GM10248 (cell line): ENCODE data around the gene HLA-DRA.

Experiments used
- CTCF ChIA-PET: fragments of 300-600 bp; sonication (Branson Sonifier 250); formaldehyde crosslinking; extraction: SDS; loops from one replicate; lab custom pipeline; 2021; ENCODE audit warnings: antibody characterized with exemption; lab: Yijun Ruan, JAX
- POLR2A ChIA-PET: fragments of 350-650 bp; sonication (Branson Sonifier 250); formaldehyde crosslinking; extraction: SDS; loops from one replicate; lab custom pipeline; 2020; ENCODE audit warnings: antibody characterized with exemption; lab: Yijun Ruan, JAX
- DNase-seq: peaks from one replicate; pipeline ENCODE4 v3.0.0; 2012; ENCODE audit errors: extremely low spot score
- TF ChIP-seq, protein P1 (sequence below): IDR thresholded peaks from 2 replicates; pipeline ENCODE4 v1.5.1; 2012; ENCODE audit warnings: mild to moderate bottlenecking, low read depth; ENCODE audit errors: extremely low read depth, missing control alignments, control extremely low read depth

The HLA-DRA gene

DNA sequence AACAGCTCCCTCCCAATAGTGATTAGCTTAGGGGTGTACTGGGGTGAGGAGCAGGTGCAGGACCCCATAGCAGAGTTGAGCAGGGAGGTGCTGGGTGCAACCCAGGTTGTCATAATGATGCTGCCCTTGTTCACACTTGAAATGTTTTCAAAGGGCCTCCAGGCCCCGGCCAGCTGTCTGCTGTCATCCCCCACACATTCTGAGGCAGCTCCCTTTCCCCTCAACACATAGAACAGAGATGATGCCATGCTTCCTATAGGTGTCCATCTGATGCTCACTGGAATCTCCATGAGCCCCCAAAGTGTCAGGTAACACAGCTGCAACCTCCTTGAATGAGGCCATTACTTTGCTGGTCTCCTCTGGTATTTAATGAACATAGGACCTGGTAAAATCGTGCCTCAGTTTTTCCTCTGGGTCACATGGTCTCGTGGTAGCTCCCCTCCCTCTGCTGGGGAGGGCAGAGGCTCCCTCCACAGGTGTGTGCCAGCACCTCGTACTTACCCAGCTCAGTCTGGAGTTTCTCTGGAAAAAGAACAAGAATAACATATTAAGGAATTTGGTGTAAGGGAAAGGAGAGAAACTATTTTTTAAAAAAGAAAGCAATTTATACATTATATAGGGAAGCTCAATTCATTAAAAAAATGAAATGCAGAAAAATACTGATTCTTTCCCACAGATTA lies 38.3 kb upstream of the HLA-DRA start:
- TF ChIP-seq, protein P1, sequence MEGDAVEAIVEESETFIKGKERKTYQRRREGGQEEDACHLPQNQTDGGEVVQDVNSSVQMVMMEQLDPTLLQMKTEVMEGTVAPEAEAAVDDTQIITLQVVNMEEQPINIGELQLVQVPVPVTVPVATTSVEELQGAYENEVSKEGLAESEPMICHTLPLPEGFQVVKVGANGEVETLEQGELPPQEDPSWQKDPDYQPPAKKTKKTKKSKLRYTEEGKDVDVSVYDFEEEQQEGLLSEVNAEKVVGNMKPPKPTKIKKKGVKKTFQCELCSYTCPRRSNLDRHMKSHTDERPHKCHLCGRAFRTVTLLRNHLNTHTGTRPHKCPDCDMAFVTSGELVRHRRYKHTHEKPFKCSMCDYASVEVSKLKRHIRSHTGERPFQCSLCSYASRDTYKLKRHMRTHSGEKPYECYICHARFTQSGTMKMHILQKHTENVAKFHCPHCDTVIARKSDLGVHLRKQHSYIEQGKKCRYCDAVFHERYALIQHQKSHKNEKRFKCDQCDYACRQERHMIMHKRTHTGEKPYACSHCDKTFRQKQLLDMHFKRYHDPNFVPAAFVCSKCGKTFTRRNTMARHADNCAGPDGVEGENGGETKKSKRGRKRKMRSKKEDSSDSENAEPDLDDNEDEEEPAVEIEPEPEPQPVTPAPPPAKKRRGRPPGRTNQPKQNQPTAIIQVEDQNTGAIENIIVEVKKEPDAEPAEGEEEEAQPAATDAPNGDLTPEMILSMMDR = no peak
- ChIA-PET POLR2A (no interaction called here), CTCF (interaction anchor here (0.8 to 11.4 kb wide), 8 partner anchors 13 to 478 kb away, joined by 3 to 125 read pairs (median 4); no protein-coding TSS in a partner anchor)
- DNase-seq = no peak

DNA sequence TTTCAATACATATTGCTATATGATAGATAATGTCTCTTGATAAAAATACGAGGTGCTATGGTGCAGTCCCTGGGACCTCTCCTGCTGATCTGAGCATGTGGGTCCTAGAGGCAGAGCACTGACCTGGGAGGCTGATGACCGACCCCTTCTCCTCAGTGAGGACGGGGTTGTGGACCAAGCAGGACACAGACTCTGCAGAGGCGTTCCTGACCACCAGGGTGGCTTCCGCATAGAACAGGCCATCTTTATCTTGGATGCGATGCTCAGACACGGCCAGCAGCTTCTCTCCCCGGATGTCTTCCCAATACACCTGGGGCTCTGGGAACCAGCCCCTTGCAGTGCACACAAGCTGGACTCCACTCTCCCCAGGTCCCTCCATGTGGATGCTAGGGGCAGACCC lies 36.9 kb upstream of the HLA-DRA start:
- no peak for DNase-seq
- TF ChIP-seq, protein P1 = no peak
- POLR2A ChIA-PET = no interaction called here
- CTCF ChIA-PET = interaction anchor here (1.3 to 11.4 kb wide), 3 partner anchors 11 to 384 kb away, joined by 4 to 125 read pairs (median 15); no protein-coding TSS in a partner anchor

DNA sequence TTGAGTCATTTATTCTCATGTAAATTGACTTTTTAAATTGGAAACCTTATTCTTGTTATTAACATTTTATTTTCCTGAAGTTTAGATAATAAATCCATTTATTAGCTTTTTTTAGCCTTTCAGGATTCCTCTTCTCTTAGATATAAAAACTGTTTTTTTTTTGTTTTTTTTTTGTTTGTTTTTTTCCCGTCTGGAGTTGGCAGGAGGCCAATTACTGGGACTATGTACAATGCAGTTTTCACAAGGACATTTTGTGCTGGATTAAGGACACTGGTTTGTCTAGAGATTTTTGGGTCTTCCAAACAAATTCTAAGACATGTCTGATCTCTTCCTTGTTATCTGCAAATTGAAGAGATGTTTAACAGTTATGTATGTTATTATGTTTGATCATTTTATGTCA lies 34.0 kb upstream of the HLA-DRA start:
- TF ChIP-seq, protein P1 = no peak
- POLR2A ChIA-PET = no interaction called here
- CTCF ChIA-PET = interaction anchor here (1.5 to 11.4 kb wide), 5 partner anchors 9 to 463 kb away, joined by 4 to 125 read pairs (median 8); no protein-coding TSS in a partner anchor
- no peak for DNase-seq

DNA sequence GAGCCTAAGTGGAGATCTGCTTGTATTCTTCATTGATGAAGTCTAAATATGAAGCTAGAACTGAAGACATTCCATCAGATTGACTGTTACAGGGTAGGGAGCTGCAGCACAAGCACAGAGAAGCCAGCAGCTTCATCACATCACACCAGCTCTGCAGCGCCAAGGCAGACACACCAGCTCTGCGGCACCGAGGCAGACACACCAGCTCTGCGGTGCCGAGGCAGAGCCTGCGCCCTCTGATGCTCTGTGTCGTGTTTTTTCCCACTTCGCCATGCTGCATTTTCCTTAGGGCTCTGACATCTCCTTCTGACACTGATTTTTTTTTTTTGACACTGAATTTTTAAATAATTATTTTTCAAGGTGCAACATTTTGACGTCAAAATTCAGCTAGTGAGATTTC lies 33.5 kb upstream of the HLA-DRA start:
- CTCF ChIA-PET = interaction anchor here (1.5 to 11.4 kb wide), 4 partner anchors 8 to 462 kb away, joined by 8 to 125 read pairs (median 8); no protein-coding TSS in a partner anchor
- POLR2A ChIA-PET = no interaction called here
- TF ChIP-seq, protein P1 = no peak
- no peak for DNase-seq

DNA sequence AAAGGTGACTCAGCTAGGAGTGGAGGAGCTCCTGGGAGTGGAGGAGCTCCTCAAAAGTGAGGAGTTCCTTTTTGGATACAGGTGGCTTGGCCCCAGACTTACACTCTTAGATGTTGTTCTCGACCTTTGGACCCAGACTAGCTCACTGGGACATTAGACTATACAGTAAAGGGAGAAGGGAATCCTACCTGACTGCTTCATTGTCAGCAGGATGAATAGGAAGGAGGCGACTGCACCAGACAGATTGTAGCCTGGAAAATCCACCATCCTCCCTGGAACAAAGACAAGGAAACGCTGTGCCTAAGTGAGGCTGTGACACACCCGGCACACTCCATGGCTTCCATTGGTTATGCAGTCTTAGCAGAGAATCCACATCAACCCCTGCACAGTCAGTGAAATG lies 32.8 kb upstream of the HLA-DRA start, which contains the start of gene BTNL2:
BTNL2 (minus strand) TSS at position 325 of the 400 bp plus-strand sequence; CDS start at position 267, 58 bp downstream.
- TF ChIP-seq, protein P1 = no peak
- CTCF ChIA-PET = interaction anchor here (1.5 to 14.8 kb wide), 5 partner anchors 7 to 462 kb away, joined by 8 to 234 read pairs (median 9); no protein-coding TSS in a partner anchor
- no peak for DNase-seq
- POLR2A ChIA-PET = no interaction called here

DNA sequence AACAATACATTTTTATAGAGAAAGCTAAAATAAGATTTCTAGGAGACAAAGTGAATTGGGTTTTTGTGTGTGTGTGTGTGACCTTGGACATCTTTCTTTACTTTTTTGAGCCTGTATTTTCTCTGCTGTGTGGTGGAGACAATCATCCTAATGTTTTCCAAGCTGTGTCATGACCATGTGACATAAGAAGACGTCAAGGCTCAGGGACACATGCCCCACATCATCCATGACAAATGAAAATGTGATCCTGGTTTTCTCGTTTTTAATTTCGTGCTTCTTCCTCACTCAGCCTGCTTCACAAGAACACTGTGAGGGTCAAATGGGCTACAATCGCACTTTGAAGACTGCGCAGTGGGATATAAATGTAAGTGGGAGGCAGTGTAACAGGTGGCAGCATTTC lies 28.8 kb upstream of the HLA-DRA start:
- DNase-seq = no peak
- CTCF ChIA-PET = interaction anchor here (4.2 to 14.8 kb wide), 5 partner anchors 9 to 459 kb away, joined by 45 to 234 read pairs (median 73); partner anchors contain the start of gene BTNL2
- POLR2A ChIA-PET = no interaction called here
- TF ChIP-seq, protein P1 = no peak
